C4-2B (cell line): Measurements from ENCODE around the gene GHRHR.

Experiments used
- H3K27ac ChIP-seq: fragments of 450-650 bp; 2 replicates; pipeline ENCODE4 v1.5.1; 2017
- CTCF ChIP-seq: fragments of 450-650 bp; conservative IDR thresholded peaks from 2 replicates; pipeline ENCODE4 v1.5.1; 2017; ENCODE audit warnings: mild to moderate bottlenecking
- ZFX ChIP-seq: fragments of 450-650 bp; IDR thresholded peaks from 2 replicates; pipeline ENCODE4 v1.6.1; 2017

The GHRHR gene

GRCh38 chr7:31017721-31018120, 54.0 kb downstream of the GHRHR start:
- no peak overlapping the region for H3K27ac ChIP-seq
- no peak for TF ChIP-seq ZFX
- TF ChIP-seq CTCF = no peak

DNA sequence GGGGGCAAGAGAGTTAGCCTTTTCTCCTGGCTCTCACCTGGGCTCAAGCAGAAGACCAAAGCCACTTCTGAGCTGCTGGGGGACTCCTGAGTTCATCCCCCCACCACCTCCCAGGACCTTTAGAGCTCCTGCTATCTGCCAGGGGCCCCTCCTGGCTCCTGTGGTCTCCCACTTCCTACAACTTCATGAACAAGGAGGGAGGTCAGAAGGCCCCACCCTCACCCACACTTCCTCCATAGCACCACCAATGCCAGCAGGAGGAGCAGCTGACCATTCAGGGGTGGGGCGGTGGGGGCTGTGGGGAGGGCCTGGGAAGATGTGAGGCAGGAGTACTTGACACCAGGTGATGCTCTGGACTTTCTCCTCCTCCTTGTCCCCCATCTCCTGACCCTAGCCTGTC, 55.8 kb downstream of the GHRHR start:
- H3K27ac ChIP-seq = no peak overlapping the region
- TF ChIP-seq CTCF (no peak), ZFX (no peak)

- TF ChIP-seq CTCF = no peak
- TF ChIP-seq ZFX = no peak
These were observed 56.4 kb downstream of the GHRHR start for GRCh38 chr7:31020161-31020560.

GRCh38 chr7:31020652-31021051, 56.9 kb downstream of the GHRHR start:
- no peak overlapping the region for H3K27ac ChIP-seq
- TF ChIP-seq ZFX = no peak
- TF ChIP-seq CTCF = no peak

More at GRCh38 chr7:31020161-31020560, 56.4 kb downstream of the GHRHR start:
- H3K27ac ChIP-seq = no peak overlapping the region

- no peak overlapping the region for H3K27ac ChIP-seq
- TF ChIP-seq ZFX (no peak), CTCF (no peak)
These were observed 58.4 kb downstream of the GHRHR start for GRCh38 chr7:31022117-31022516.

GRCh38 chr7:31022726-31023125, 59.0 kb downstream of the GHRHR start:
- no peak for TF ChIP-seq ZFX
- no peak for TF ChIP-seq CTCF
- H3K27ac ChIP-seq = no peak overlapping the region

DNA sequence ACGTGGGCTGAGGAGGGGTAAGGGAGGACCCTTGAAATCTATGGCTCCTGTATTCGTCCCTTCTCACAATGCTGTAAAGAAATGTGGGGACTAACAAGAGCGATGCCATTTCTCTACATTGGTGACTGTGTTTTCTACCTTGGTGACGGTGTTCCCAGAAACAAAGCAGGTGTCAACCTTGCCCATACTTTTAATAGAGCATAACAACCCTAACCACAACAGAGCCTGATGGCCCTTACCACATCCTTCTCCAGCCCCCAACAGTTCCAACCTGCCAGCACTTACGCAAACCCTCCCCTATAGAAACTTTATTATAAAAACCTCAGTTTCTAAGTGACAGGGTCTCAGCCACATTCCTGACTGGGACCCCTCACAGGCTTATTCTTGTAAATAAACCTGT, 60.1 kb downstream of the GHRHR start:
- no peak for TF ChIP-seq ZFX
- TF ChIP-seq CTCF = no peak
- H3K27ac ChIP-seq = no peak overlapping the region
